ENCODE results near the gene FAM98B.

- TF ChIP-seq CTCF (conservative IDR thresholded peaks at IDR 0.05; ENCODE audit: low read length) (no peak), EZH2phosphoT487 (IDR thresholded peaks at IDR 0.05; ENCODE audit: borderline replicate concordance) (no peak)
Observed at GRCh38 chr15:38532728-38533127, 78.8 kb downstream of the FAM98B start.

Measured in Loucy (cell line).